NT2/D1 (cell line): ENCODE data around the gene TTPAL.

Source experiments
- YY1 ChIP-seq: IDR thresholded peaks from 2 replicates; pipeline ENCODE4 v1.6.1; 2011; ENCODE audit not compliant: insufficient read length, insufficient read depth
- ZNF274 ChIP-seq: IDR thresholded peaks from 2 replicates; pipeline ENCODE4 v1.6.1; 2011; ENCODE audit warnings: mild to moderate bottlenecking, low read depth, low read length

- TF ChIP-seq YY1 (no peak), ZNF274 (no peak)
Measured at GRCh38 chr20:44430270-44431065, 45.2 kb upstream of the TTPAL start.
